Measurements from ENCODE around the gene FILIP1L.
A peak's percentile ranks its signal among the peaks of the same experiment; 100 is the strongest.

Gene FILIP1L

GRCh38 chr3:100039075-100039474 is 75.2 kb downstream of the FILIP1L start:
- DNase-seq = no peak

DNA sequence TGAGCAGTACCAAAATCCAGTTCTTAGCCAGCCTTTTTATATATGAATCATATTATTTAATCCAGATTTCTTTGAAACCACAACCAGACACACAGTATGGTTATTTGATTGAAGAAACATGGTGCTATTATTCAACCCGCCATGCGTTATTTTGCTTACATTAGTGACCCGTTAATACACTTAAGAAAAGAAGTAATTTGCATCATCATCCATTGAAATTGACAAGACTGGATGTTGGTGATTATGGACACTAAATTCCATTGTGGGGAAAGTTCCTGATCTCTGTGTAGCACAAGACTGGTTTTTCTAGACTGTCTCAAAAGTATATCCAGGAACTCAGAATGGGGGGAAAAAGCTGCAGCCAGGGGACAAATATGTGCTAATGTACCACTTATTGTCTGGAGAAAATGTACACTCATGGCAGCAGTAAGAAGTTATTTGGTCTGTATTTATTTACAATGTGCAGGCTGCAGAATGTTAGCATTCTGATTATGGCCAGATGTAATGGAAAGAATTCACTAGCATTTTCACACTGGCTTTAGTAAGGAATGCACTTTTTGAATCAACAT is 80.3 kb downstream of the FILIP1L start:
- DNase-seq = no peak

DNA sequence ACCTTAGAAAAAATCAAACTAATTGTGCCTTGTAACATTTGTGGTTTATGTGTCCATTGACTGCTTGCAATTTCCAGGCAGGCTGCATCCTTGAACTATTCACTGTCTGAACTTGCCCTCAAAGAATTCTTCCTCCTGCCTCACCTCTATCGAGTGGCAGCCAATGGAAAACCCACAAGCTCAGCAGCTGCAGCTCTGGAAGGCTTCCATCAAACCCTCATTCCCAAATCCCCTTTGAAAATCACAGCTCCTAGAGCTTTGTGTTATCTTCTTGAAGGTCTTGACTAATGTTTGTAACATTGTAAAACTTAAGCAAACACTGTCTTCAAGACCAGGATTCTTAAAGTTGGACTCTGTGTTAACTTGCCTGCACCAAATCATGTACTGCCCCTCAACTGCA is 81.1 kb downstream of the FILIP1L start:
- DNase-seq = no peak

- no peak for DNase-seq
These were observed 82.1 kb downstream of the FILIP1L start for GRCh38 chr3:100032243-100032642.

- DNase-seq = no peak
These were observed 83.3 kb downstream of the FILIP1L start for GRCh38 chr3:100030914-100031425.

GRCh38 chr3:100030346-100030745 is 84.0 kb downstream of the FILIP1L start:
- no peak for DNase-seq

DNA sequence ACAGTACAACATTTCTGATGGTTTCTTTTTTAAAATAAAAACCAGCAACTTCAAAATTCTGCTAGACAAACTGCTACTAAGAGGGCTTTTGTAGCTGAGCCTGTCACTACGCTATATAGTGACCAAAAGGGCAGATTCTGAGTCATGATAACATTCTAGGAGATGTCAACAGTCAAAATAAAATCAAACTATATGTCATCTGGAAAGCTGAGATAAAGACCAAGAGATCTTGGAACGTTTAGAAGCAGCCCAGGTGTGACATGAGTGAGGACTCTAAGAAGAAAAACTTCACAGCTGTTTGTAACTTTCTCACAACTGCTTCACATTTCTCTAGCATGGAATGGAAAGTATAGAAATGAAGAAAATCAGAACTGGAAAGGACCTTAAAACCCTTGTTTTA is 84.6 kb downstream of the FILIP1L start:
- DNase-seq = peak in 1 of 5 donors; percentile 10

DNA sequence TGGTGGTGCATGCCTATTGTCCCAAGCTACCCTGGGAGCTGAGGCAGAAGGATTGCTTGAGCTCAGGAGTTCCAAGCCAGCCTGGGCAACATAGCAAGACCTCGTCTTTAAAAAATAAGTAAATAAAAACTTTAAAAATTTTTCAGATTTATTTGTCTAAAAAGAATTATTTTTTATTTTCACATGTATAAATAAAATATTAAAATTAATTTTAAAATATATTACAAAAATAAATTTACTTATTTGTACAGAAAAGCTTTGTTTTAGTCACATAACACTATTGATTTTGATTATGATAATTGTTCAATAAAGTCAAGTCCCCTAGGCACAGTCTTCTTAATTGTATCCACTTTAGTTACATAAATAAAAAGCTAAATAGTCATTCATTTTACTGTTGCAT is 85.2 kb downstream of the FILIP1L start:
- no peak for DNase-seq

DNA sequence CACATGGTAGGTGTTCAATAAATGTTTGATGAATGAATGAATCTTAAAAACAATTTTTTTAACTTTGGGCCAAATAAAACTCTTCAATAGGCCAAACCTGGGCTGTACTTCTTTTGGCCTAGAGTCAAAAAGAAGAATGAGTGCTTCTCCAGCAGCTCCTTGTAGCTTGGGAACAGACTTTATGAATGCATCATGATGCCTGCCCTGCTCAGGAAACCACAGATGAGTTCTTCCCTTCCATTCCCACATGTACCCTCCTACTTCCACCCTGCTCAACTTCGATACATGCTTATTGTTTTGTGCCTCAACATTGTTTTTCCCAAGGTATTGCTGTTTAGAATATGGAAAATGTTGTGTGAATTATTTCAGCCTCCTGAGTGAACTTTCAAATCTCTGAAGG is 87.0 kb downstream of the FILIP1L start:
- DNase-seq = no peak

DNA sequence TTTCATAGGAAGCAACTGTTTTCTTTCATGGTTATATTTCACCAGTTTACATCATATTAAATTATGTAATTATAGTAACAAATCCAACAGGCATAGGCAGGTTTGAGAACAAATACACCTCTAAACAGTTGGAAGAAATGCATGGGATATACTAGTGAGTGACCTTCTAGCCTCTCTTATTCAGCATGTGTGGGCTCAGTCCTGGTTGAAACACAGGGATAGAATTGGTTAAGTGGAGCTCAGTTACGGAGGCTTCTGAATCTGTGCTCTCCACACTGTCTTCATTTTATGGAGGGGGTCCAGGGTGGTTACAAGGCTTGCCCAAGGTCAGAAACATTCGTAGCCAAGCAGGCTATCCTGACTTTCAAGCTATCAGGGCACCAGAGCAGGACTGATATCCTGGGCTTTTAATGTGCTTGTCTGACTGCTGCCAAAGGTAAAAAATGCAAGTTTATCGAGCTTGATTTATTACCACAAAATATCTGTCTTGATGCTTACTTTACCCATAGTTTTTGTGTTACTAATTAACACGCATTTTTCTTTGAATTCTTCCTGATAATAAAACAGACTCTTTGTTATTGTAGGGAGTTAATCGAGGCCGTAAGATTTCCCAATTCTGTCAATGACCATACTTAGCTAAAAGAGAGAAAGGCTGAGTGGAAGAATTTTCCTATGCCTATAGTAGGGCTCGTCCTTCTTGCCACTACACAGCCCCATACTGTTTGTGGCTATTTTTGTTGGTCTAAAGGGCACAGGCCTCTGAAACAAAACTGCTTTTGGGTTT is 89.6 kb downstream of the FILIP1L start:
- no peak for DNase-seq

GRCh38 chr3:100023595-100023994 is 90.7 kb downstream of the FILIP1L start:
- DNase-seq = no peak

DNA sequence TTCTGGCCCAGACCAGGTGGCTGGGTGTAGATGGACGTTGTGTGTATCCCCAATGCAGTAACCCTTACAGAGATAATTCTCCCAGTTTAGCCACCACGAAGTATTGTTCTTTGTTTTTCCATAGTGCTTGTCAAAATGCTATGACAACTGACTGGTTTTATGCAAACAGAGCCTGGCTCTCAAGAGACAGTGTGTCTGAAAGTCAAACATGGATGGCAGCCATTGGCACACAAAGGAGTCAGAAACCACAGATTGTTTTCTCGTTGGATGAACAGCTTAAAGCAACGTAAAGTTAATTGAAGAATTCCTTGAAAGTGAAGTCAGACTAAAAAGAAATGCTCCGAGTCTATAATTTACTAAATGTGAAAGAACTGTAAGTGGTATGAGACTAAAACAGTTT is 91.2 kb downstream of the FILIP1L start:
- DNase-seq = no peak

DNA sequence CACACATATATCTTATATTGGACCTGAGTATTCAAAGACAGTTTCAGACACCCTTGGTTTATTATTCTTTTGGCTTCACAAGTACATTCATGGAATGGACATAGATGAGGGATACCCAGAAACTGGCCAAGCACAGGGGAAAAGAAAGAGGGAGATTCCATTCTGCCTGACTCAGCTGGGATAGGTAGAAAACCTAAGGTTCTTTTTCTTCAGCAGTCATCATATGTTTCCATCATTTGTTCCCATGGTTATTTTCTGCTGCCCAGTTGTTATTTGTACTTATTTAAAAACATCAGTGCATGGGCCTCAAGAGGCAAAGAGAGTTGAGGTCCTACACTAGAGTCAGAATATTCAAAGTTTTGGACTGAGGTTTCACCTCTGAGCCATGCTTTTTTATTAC is 91.8 kb downstream of the FILIP1L start:
- no peak for DNase-seq

GRCh38 chr3:100020876-100021644 is 93.2 kb downstream of the FILIP1L start:
- no peak for DNase-seq

GRCh38 chr3:100019719-100020118 is 94.6 kb downstream of the FILIP1L start:
- no peak for DNase-seq

DNA sequence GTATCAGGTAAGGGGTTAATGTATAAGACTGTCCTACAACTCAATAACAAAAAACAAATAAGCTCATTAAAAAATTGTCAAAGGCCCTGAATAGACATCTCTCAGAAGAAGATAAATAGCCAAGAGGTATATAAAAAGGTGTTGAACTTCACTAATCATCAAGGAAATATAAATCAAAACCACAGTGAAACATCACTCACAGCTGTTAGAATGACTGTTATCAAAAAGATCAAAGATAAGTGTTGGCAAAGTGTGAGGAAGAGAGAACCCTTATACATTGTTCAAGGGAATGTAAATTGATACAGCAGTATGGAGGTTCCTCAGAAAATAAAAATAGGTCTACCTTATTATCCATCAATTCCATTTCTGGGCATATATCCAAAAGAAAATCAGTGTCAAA is 95.5 kb downstream of the FILIP1L start:
- DNase-seq = no peak

DNA sequence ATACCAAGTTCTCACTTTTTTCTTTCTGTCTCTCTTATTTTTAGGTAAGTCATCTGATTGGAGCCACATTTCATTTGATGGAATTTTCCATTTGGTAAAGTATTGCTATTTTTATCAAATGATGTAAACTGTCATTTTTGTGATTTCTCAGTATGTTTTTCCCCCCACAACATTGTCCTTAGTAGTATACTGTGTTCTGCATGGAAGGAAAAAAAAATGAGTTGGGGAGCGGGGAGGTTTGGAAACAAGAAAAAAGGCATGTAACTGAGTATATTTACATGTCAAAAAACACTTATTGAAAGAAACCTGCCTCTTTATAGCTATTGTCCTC is 104.2 kb downstream of the FILIP1L start:
- DNase-seq = no peak

DNA sequence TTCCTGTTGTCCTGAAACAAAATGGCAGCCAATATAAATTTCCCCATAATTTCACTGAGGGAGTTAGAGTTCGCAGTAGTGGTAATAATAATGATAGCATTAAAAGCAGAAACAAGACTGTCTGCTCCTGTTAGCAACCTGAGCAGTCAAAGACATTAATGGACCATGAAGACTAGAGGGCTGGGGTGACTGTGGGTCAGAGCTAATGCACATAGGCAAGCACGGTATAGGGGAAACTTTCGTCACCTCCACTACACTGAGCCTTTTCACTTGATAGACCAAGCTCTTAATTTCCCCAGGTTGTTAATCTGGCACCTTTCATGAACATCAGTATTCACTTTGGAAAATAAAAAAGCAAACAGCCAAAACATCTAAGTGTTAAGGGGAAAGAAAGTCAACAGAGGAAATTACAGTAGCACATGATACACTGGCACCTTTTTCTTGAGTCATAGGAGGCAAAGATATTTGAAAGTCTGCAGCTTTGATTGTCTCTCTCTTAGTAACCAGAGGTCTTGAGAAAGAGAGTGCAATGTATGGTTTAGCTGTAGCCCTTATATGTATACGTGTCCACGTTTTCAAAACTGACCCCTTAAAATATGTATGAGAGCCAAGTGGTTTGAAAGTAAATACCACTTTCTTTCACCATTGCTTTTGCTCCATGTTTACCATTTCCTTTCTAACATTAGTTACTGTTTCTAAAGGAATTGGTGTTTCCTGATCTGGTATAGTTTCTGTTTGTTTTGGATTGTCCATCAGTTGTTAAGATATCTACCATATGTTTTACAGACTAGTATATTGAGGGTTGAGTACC is 104.8 kb downstream of the FILIP1L start:
- no peak for DNase-seq

- DNase-seq = no peak
These were observed 106.1 kb downstream of the FILIP1L start for GRCh38 chr3:100008081-100008698.

GRCh38 chr3:100007313-100007712 is 107.0 kb downstream of the FILIP1L start:
- no peak for DNase-seq

DNA sequence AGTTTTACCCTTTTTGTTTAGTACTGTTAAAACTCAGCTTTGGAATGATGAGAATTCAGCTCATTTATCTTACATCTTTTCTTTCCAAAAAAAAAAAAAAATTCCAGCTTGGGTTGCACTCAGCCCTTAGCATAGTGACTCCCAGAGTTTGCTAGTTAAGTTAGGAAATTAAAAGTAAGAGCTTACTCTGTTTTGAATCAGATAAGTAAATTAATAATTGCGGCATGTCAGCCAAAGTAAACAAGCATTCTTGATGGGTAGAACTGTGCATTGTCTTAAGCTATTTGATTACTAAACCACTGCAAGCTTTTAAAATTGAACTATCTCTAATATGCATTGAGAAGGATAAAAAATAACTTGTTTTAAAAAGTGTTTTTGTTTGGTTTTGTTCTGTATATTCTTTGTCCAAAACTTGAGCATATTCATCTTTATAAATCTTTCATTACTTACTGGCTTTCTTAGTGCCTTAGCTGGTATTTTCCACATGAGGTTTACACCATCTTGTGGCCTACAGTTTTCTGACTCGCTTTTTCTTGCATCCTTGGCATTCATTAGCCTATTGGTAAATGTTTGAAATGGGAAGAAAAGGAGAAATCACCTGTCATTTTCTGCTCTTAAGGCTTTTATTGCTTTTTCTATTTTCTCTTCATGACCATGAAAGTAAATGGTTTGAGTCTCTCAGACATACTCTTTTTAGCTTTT is 107.6 kb downstream of the FILIP1L start:
- no peak for DNase-seq
